Kidney tubule cell (primary cell): Measurements from ENCODE around the gene ZNF775.

Source experiments
- DNase-seq: peaks from one replicate; pipeline ENCODE4 v3.0.0-alpha.2; 2018; ENCODE audit warnings: low spot score

The ZNF775 gene

GRCh38 chr7:150412518-150413488 lies 33.7 kb downstream of the ZNF775 start:
- DNase-seq = no peak

- peak; percentile 44 for DNase-seq
These were observed 34.5 kb downstream of the ZNF775 start for GRCh38 chr7:150413640-150414081.

DNA sequence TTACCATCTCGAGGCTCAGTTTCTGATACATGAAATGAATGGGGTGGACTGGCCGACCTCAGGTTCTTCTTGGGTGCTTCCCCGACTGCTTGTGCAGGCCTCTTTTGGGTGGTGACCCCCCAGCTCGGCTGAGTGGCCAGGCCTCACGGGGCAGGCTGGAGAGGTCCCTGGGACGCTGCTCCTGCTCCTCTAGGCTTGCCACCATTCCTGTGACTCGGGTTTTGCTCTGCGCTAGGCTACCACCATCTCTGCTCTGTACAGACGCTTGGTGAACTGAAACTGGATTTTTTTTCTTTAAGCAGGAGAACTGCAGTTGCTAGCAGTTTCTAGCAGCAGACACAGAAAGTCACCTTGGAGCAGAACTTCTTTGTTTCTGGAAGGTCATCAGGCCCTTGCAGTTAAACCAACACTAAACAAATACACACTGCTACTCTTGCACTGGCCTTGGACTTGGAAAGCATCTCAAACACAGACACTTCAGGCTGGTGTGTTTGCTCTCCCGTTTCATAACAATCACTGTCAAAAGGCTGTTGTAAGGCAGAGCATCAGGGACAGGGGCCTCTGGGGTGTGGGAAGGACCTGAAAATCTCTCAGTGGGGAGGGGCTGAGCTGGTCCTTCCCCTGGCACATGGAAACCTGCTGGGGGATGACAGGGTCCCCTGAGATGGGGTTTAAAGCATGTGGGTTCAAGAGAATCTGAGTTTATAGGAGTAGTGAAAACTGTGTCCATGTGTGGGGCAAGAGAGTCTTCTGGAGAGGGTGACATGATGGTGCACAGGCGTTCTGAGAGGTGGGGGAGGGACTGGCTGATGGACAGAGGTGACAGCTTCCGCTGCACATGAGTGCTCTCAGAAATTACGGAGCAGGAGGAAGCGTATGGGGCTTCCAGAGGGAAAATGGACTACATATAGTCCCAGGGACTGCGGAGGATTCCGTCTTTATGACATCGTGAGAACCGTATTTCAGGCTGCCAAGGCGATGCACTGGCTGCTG lies 36.3 kb downstream of the ZNF775 start:
- no peak for DNase-seq

GRCh38 chr7:150417239-150417638 lies 38.1 kb downstream of the ZNF775 start:
- no peak for DNase-seq

DNA sequence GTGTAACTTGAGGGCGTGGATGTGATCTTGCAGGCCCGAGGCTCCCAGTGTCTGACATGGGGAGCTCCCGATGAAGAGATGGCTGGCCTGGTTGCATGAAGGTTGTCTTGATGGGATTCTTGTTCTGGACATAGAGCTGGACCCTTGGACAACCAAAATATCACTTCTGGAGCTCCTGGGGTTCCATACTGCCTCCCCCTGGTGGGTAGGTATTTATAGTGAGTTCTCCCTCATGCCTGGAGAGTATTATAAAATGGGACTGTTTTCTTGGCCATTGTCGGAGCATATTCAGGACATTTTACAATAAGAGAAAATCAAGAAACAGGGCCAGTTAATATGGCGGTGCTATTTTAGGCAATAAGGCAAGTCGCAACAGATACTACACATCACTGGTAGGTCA lies 38.7 kb downstream of the ZNF775 start:
- no peak for DNase-seq

DNA sequence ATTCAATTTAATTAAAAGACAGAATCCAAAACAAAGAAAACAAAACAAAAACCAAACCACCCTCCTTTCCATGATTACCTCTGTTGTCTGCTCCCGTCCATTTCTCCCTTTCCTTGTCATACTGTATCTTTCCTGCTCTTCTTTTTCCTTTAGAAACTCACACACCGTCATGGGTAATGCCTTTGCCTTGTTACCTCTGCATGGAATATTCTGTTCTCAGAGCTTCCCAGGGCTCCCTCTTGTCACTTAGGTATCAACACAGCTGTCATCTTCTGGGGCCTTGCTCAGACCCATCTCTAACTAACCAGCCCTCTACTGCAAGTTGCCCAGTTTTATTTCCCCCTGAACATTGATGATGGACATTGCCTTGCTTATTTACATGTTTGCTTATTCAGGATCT lies 41.1 kb downstream of the ZNF775 start:
- DNase-seq = no peak

- peak; percentile 78 for DNase-seq
These were observed 42.0 kb downstream of the ZNF775 start for GRCh38 chr7:150420987-150421674.

GRCh38 chr7:150421831-150422230 lies 42.7 kb downstream of the ZNF775 start:
- no peak for DNase-seq

DNA sequence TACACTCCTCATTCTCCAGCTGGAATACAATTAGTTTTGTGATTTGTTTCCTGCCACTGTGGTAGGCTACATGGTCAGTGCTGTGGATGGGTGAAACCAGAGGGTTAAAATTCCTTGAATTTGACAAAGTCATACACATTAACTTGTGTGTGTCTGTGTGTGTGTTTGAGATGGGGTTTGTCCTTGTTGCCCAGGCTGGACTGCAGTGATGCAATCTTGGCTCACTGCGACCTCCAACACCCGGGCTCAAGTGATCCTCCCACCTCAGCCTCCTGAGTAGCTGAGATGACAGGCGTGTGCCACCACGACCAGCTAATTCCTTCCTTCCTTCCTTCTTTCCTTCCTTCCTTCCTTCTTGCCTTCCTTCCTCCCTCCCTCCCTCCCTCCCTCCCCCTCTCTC lies 46.5 kb downstream of the ZNF775 start:
- no peak for DNase-seq

- peak; percentile 95 for DNase-seq
These were observed 49.7 kb downstream of the ZNF775 start for GRCh38 chr7:150428671-150429451.

- no peak for DNase-seq
These were observed 50.6 kb downstream of the ZNF775 start for GRCh38 chr7:150429699-150430098.

DNA sequence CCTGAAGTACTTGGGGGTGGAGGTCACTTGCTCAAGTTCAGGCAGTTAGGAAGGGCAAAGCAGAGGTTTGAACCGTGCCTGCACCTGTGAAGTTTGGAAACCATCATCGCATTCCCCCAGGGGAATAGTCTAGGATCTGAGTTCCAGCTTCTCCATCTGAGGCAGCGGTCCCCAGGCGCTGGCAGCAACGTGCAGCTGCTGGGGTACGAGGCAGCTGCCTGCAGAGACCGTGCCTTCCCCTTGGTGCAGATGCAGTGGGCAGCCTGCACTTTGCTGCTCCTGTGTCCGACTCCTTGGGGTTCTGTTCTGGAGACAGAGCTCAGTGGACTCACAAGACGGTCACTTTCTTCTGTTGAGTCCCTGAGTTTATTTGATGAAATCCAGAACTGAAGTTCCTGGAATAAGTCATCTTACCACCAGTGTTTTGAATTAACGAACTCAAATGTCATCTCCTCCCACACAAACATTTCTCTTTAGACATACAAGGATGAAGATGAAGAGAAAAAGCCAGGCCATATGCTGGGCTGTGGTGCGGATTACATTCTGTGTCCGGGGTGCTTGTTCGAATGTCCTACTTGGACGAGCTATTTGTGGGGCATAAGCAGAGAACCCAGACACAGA lies 51.4 kb downstream of the ZNF775 start:
- DNase-seq = no peak

GRCh38 chr7:150431839-150432658 lies 52.9 kb downstream of the ZNF775 start:
- DNase-seq = no peak

DNA sequence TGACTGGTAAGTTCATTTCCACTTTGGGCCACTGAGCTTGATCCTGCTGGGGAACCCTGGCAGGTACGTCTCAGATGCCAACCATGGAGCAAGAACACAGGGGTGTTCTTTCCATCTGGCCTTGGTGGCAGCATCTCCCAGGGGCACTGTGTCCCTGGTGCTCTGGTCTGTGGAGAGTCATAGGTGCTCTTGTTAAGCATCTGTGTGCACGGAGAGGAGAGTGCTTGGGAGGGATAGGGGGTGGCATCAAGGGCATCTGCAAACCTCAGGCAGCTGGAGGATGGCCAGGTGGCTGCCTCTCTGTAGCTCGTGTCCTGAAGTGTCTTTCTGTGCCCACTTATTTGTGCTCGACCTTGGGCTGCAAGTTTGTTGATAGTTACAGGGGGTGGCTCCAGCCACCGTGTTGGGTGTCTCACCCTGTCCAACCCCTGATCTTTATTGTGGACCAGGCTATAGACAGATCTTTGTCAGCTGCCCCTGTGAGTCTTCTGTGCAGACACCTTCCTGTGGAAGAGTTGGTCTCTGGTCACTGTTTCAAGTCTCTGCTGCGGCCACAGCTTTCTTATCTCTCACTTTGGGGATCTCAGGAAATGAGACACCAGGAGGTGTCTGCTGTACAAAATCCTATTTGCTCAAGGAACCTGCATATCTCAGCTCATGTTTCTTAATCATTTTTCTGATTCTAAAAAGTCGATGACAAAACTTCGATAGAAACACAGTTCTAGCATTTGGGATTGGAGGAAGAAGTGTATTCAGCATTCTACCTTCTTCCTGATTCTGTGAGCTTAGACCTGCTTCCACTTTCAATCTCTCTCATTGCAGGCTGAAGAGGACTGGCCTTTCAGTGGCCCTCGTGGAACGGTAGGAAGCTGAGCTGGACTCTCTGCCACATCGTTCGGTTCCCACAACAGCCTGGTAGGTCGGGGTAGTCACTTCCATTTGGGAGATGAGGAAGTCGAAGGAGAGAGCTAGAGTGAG lies 54.1 kb downstream of the ZNF775 start:
- DNase-seq = no peak

GRCh38 chr7:150434240-150434639 lies 55.1 kb downstream of the ZNF775 start:
- DNase-seq = no peak

DNA sequence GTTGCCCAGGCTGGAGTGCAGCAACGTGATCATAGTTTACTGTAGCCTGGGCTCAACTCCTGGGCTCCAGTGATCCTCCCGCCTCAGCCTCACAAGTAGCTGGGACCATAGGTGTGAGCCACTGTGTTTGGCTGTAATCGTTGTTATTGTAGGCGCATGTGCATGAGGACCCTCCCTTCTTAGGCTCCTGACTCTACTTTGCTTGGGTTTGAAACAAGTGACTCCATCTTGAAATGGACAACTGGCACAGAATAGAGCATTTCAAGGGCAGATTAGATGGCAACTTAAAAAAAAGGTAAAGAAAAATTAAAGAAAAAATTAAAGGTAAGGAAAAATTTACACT lies 55.9 kb downstream of the ZNF775 start:
- DNase-seq = no peak

DNA sequence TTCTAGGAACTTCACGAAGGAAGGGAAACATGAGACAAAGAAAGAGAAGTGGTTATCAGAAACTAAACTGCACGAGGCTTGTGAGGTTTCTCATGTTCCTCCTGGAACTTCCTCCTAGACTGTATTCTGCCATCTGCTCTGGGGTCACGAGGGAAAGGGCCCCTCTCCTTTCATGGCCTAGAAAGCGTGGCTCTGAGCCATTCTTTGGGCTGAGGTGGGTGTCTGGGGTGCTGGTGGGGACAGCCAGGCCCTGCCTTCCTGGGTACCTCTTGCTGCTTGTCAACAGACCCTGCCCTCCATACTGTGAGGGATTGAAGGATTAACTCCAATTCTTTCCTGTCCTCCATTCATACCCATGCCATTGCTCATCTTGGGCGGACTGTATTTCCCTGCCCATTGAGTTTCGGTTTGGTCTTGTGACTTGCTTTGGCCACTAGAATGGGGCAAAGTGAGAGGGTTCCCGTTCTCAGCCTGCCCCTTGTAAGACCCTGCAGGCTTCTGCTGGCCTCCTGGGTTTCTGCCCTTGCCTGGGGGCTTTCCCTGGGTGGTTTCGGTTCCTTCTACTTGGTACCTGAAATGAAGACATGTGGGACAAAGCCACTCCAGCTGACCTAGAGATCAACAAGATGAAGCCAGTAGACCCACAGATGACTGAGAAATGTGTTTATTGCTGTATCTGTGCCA lies 56.4 kb downstream of the ZNF775 start:
- no peak for DNase-seq

- peak; percentile 69 for DNase-seq
These were observed 60.8 kb downstream of the ZNF775 start for GRCh38 chr7:150439967-150440366.
